SH-SY5Y (cell line): ENCODE results near the gene ASPG.

Experiments
- GATA2 ChIP-seq: IDR thresholded peaks from 2 replicates; pipeline ENCODE4 v1.6.1; 2011; ENCODE audit warnings: mild to moderate bottlenecking, low read depth, low read length
- GATA3 ChIP-seq: IDR thresholded peaks from 2 replicates; pipeline ENCODE4 v1.6.1; 2011; ENCODE audit warnings: low read depth, mild to moderate bottlenecking, low read length, moderate library complexity

GRCh38 chr14:104164512-104164911 lies 79.0 kb downstream of the ASPG start:
- no peak for TF ChIP-seq GATA2
- no peak for TF ChIP-seq GATA3
